HG02970 (cell line): ENCODE results near the gene C1orf226.
"Not testable (repeated sequence)": the region's sequence is repeated elsewhere in the genome, so short reads cannot be mapped to it uniquely, and the experiment has no call there.

Experiments
- ATAC-seq: cut with Tn5 transposase; IDR thresholded peaks from one replicate; pipeline ENCODE4 v1.9.1; 2021; ENCODE audit warnings: mild to moderate bottlenecking, moderate library complexity, moderate number of reproducible peaks; ENCODE audit not compliant: unreplicated experiment, low FRiP score

The C1orf226 gene

GRCh38 chr1:162400790-162401355 lies 19.3 kb downstream of the C1orf226 start:
- no peak for ATAC-seq

DNA sequence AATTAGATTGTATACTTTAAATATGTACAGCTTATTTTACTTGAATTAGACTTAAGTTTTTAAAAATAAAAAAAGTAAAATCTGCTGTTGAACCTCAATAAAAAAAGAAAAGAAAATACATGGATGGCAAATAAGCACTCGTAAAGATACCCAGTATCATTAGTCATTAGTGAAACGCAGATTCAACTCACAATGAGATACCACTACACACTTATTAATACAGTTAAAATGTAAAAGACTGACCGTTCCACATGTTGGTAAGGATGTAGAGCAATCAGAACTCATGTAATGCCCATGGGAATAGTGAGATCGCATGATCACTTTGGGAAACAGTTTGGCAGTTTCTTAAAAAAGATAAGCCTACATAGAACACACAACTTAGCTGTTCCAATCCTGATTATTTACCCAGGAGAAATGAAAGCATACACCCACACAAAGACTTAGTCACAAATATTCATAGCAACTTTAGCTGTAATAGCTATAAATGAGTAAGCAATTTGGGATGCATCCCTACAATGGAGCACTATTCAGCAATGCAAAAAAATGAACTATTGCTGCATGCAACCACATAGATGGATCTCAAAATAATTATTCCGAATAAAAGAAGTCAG lies 23.1 kb downstream of the C1orf226 start:
- ATAC-seq, result no peak

- no peak for ATAC-seq
These were observed 24.3 kb downstream of the C1orf226 start for GRCh38 chr1:162405800-162406199.

GRCh38 chr1:162406811-162407210 lies 25.3 kb downstream of the C1orf226 start:
- no peak for ATAC-seq

- no peak for ATAC-seq
These were observed 26.0 kb downstream of the C1orf226 start for GRCh38 chr1:162407539-162407938.

DNA sequence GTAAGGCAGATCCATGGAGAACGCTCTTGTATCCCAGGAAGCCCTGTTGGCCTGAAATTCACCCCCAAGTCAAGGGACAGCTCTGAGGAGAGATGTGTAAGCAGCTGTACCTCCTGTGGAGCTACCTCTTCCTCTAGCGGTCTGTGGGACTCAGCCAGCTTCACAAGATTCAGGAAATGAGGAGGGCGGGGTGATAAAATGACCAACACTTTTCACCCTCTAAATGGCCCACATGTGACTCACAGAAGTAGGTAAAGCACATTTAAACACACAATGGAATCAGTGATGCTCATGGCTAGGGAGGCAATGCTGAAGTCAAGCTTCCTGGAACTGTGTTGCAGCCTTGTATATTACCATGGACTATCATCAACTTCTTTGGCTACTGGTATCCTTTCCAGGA lies 30.5 kb downstream of the C1orf226 start, which contains the start of gene SH2D1B:
TSS of gene SH2D1B (minus strand) at position 135 of the 400 bp plus-strand sequence. CDS start at position 15, 120 bp downstream.
- ATAC-seq, result no peak

GRCh38 chr1:162416215-162416614 lies 34.7 kb downstream of the C1orf226 start:
- ATAC-seq, result no peak

- ATAC-seq, result no peak
These were observed 35.4 kb downstream of the C1orf226 start for GRCh38 chr1:162416909-162417308.

DNA sequence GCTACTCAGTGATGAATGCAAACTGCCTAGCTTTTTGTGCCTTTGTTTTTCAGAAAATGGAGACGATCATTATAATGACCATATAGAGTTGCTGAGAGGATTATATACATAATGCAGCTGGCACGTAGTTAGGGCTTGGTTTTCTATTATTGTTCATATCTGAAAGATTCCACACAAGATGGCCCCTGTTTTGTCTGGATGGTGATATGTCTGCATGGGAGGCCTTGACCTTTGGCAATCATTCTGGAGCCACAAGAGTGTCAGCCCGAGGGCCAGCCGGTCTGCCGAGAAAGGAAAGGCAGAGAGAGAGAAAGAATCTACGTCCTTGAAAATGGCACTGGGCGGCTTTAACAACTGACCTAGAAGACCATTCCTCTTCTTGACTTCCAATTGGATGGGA lies 36.1 kb downstream of the C1orf226 start:
- ATAC-seq, result no peak

DNA sequence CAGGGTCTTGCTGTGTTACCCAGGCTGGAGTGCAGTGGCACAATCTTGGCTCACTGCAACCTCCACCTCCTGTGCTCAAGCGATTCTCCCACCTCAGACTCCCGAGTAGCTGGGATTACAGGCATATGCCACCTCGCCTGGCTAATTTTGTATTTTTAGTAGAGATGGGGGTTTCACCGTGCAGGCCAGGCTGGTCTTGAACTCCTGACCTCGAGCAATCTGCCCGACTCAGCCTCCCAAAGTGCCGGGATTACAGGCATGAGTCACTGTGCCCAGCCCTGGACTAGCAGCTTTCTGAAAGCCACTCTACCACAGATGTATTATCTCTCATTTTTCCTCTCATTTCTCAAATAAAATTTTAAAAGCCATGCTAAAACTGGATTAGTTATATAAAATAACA lies 37.1 kb downstream of the C1orf226 start:
- not testable (repeated sequence) for ATAC-seq

DNA sequence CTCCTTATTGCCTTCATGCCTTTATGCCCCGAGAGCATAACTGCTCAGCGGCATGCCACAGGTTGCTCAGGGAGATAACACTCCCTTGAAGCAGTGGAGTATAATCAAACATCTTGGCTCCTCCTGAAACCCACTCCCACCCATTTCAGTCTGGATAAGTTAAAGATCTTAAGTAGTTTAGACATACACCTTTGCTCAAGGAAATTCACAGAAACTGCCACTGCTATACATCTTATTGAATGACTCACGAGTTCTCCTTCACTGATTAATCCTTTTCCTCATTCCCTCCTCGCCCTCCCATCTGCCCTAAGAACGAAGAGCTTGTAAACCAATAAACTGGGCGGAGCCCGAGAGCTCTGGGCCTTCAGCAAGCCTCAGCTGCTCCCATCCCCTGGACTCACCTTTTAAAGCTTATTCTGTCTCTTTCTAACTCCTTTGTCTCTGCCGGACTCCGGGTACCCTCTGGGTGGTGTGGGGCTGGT lies 38.0 kb downstream of the C1orf226 start:
- not testable (repeated sequence) for ATAC-seq

DNA sequence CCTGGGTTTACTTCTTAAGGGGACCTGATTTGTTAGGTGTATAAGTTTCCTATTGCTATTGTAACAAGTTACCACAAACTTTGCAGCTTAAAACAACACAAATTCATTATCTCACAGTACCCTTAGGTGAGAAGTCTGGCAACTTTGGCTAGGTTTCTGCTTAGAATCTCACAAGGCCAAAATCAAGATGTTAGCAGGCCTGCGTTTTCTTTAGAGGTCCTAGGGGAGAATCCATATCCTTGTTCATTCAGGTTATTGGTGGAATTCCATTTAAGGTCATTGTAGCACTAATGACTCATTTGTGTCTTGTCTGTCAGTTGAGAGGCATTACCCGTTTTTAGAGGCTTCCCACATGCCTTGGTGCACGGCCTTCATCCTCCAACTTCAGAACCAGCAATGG lies 38.6 kb downstream of the C1orf226 start:
- ATAC-seq, result no peak

GRCh38 chr1:162421258-162422164 lies 40.0 kb downstream of the C1orf226 start:
- ATAC-seq, result no peak

- no peak for ATAC-seq
These were observed 41.3 kb downstream of the C1orf226 start for GRCh38 chr1:162422662-162423375.

DNA sequence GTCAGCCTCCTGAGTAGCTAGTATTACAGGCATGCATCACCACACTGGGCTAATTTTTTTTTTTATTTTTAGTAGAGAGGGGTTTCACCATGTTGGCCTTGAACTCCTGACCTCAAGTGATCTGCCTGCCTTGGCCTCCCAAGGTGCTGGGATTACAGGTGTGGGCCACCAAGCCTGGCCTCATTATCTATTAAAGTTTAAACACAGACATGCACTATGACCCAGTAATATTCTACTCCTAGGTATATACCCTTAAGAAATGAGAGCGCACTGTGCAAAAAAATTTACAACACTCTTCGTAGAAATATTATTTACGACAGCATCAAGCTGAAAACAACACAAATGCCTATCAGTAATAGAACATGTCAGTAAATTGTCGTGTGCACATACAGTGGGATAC lies 49.1 kb downstream of the C1orf226 start:
- no peak for ATAC-seq

GRCh38 chr1:162432977-162433713 lies 51.6 kb downstream of the C1orf226 start:
- ATAC-seq, result not testable (repeated sequence)
